ENCODE results near the gene YAE1. TPM values are rescaled to one million over a fixed set of nuclear protein-coding genes. Genes with fewer than 3 reads are reported as not detected.

YAE1 gene, protein sequence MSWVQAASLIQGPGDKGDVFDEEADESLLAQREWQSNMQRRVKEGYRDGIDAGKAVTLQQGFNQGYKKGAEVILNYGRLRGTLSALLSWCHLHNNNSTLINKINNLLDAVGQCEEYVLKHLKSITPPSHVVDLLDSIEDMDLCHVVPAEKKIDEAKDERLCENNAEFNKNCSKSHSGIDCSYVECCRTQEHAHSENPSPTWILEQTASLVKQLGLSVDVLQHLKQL
- 78.9 TPM for total RNA-seq

DNA sequence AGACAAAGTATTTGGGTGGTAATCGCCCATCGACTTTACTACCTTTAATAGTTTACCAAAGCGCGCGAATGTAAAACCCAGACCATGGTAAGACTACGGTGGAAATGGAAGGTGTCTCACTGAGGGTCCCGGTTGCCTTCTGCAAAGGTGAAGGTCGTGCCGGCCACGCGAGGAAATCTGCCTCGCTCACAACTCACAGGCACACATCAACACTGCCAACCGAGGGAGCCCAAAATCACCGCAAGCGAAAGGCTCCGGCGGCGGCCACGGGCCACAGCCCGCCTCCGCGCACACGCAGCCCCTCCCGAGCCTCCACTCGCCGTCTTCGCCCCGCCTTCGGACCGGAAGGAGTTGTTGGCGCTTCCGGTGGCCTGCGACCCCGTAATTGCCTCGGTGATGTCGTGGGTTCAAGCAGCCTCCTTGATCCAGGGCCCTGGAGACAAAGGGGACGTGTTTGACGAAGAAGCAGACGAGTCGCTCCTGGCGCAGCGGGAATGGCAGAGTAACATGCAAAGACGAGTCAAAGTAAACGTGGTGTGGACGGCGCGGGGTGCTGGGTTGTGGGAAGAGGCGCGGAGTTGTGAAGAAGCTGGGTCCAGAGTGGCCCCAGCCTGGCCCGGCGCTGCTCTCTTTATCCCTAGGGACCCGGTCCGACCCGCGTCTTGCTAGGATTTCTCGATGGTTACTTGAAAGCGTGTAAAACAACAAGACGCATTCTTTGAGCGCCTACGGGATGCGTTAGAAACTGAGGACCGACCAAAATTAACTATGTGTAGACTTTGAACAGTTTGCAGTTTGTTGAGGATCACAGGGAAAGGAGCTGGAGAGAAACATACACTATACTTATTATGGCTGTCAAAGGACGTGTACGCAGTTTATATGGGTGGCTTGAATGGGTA is at the start of gene YAE1:
TSS of gene YAE1 (plus strand) at position 382 of the 899 bp plus-strand sequence. CDS start at position 397, 15 bp downstream.

Other genes with a start within 250 kb of the YAE1 start
- gene RALA, start 57.2 kb downstream of the YAE1 start, total RNA-seq, result 30.0 TPM